TTC549 (cell line): ENCODE measurements around the gene AFF1.
"Not testable (repeated sequence)": the region's sequence is repeated elsewhere in the genome, so short reads cannot be mapped to it uniquely, and the experiment has no call there.

Experiments used
- FAIRE-seq: peaks from 2 replicates; lab custom pipeline; 2012; peaks lifted over from hg19 to GRCh38; lab: Jason Lieb, UNC

The AFF1 gene

GRCh38 chr4:86985852-86986251 is 51.0 kb downstream of the AFF1 start:
- FAIRE-seq = not testable (repeated sequence)

DNA sequence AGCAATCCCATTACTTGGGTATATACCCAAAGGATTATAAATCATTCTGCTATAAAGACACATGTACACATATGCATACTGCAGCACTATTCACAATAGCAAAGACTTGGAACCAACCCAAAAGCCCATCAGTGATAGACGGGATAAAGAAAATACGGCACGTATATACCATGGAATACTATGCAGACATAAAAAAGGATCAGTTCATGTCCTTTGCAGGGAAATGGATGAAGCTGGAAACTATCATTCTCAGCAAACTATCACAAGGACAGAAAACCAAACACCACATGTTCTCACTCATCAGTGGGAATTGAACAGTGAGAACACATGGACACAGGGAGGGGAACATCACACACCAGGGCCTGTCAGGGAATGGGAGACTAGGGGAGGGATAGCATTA is 54.8 kb downstream of the AFF1 start:
- FAIRE-seq = not testable (repeated sequence)

DNA sequence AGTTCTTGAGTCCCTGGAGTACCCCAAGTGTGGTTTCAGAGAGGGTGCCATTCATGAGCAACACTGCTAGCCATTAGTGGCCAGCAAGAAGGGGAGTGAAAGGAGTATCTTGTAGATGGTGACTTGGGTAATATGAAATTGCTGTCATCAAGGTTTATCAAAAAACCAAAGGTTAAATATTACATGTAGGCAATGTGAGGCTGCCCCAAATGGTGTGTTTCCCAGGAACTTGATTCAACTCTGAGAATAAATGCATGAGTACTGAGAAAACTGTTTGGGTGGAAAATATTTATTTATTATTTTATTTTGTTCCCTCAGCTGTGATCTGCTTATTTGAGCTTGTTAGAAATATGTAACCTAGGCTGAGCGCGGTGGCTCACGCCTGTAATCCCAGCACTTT is 55.7 kb downstream of the AFF1 start:
- no peak for FAIRE-seq

DNA sequence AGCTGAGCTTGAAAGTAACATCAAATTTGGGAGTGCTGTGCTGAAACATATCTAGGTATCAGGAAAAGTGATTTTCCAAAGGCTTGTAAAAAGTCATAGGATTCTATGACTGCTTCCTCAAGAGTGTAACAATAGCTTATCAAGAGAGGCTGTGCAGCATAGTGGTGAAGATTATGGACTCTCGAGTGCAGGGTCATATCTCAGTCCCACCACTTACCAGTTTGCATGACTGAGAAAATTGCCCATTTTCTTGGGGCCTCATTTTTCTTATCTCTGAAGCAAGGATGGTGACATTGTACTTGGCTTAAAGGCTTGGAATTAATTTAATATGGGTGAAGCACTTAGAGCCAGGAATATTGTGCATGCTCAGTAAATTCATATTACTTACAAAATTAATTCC is 57.2 kb downstream of the AFF1 start:
- FAIRE-seq = no peak

GRCh38 chr4:86993909-86994681 is 59.3 kb downstream of the AFF1 start:
- FAIRE-seq = no peak

- no peak for FAIRE-seq
Measured at GRCh38 chr4:86994686-86995085, 59.9 kb downstream of the AFF1 start.

- FAIRE-seq = not testable (repeated sequence)
Measured at GRCh38 chr4:86996510-86996909, 61.7 kb downstream of the AFF1 start.

DNA sequence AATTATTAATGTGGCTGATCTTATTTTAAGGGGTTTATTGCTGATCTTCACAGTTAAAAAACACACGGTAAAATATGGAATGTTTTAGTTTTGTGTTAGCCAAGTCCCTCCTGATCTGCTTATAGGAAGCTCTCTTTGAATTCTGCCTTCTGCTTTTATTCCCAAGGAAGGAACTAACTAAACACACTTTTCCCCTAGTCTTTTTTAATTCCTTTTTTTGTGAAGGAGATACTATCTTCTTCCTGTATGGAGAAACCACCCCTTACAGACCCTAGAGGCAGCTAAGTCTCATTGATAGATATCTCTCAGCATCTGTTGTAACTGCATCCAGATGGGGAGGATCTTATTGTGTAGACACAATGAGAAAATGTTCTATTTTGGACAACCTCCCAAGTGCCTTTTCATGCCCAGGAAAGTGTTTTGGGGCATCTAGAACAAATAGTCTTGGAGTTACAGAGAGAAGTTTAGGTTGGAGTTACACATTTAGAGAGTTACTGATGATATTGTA is 64.4 kb downstream of the AFF1 start:
- FAIRE-seq = no peak

DNA sequence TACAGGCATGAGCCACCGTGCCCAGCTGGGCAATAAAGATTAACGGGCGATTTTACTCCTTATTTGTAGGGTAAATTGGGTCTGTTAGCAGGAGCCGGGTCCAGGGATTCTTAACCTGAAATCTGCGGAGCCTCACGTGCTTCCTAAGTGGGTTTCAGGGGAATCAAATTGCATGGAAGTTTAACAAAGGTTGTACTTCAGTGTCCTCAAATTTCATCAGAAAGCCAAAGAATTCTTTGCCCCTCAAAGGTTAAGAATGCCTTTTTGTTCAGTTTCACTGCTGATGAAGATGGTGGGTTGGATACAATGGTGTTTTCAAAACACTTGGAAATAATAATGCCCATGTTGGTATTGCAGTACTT is 67.9 kb downstream of the AFF1 start:
- no peak for FAIRE-seq

DNA sequence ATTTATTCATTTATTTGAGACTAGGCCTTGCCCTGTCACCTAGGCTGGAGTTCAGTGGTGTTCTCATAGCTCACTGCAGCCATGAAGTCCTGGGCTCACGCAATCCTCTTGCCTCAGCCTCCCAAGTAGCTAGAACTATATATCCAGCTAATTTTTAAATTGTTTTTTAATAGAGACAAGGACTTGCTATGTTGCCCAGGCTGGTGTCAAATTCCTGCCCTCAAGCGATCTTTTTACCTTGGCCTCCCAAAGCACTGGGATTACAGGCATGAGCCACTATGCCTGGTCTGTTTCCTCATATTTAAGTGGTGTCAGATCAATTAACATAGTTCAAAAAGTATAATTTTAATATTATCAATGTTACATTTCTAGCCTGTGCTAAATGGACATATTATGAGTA is 68.5 kb downstream of the AFF1 start:
- FAIRE-seq = no peak

DNA sequence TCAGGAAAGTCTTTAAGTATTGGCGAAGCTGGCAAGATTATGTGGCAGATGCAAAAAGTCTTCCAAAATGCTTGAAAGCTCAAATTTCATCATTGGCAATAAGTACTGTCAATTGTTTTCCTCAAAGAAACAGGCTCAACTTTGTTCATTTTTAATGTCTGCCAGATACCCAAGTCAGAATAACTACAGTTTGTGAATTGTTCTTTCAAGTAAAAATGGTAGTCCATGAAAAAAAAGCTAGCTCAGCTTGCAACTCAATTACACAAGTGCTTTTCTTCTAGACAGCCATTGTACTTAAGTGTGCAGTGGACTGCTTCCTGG is 70.5 kb downstream of the AFF1 start:
- FAIRE-seq = no peak

DNA sequence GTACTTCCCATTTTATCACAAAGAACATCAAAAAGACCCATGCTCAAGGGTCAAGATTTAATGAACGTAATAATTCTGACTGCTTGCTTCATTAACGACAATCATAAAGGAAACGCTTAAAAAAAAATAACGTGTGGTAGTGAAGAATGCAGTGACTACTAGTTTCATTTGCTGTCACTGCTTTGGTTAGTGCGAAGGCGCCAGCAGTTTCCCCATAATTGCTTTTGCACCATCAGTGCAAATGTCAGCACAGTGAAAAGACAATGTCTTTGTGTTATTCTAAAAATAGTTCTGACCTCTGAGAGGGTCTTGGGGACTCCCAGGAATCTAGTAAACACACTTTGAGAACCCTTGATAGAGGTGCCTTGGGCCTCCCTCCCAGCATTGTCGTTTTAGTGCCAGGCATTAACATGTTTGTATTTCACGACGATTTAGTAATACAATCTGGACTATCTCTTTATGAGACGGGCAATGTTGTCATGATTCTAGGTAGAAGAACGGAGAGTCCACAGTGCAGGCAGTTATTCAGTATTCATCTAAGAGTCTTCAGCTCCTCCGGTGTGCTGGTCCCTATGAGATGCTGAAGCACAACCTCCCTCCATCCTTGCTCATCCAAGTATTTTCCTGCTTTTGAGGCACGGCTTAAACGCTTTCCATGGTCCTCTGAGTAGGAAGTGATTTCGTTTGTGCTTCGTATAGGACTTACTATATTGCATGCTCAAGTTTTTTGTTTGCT is 71.0 kb downstream of the AFF1 start:
- no peak for FAIRE-seq

DNA sequence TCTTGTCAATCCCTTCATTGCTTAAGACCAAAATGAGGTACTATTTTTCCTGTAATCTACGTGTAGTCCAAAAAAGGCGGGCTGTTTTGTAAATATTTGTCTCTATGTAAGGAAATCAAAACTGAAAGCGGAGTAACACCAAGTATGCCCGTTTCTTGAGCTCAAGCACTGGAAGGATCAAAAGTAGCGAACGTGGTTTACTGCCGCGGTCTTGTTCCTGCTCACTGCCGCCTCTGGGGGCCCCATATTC is 71.5 kb downstream of the AFF1 start:
- FAIRE-seq = no peak

GRCh38 chr4:87006676-87007527 is 72.1 kb downstream of the AFF1 start:
- no peak for FAIRE-seq

GRCh38 chr4:87007528-87008446 is 73.0 kb downstream of the AFF1 start:
- no peak for FAIRE-seq

GRCh38 chr4:87009095-87009648 is 74.4 kb downstream of the AFF1 start:
- FAIRE-seq = no peak

GRCh38 chr4:87010192-87010591 is 75.4 kb downstream of the AFF1 start:
- no peak for FAIRE-seq

GRCh38 chr4:87011340-87012034 is 76.7 kb downstream of the AFF1 start:
- FAIRE-seq = no peak

DNA sequence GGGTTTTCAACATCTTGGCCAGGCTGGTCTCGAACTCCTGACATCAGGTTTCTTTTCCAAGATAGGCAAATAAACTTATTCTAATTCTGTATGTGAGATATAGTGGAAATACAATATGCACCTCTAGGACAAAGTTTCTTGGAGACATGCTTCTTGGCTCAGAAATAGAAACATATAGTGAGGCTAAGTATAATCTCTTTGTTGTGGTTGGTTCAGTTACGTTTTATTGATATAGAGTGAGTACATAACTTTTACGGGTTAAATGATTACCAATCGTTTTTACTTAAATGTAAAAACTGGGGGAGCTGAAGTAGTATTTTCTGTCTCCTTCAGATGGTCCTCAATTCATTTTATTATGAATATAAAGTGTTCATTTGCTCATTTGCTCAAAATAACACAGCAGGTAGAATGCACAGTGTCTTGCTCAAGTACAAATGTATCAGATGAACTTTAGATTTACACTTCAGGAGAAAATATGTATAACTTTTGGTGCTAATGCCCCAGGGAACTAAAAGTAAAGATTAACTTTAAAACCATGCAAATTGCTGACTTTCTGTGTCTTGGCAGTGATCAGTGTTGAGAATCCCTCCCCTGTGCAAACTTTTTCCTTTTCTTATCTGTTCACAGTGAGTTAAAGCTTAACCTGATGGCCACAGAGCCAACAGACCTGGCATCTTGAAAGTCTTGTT is 77.6 kb downstream of the AFF1 start:
- FAIRE-seq = no peak

- FAIRE-seq = not testable (repeated sequence)
Measured at GRCh38 chr4:87012954-87013308, 78.1 kb downstream of the AFF1 start.
